ENCODE data around the gene ARL15. TPM values are rescaled to one million over a fixed set of nuclear protein-coding genes. Genes with fewer than 3 reads are reported as not detected.

The ARL15 gene
- total RNA-seq, 1 donor from 2014 or later: 30.8 TPM

DNA sequence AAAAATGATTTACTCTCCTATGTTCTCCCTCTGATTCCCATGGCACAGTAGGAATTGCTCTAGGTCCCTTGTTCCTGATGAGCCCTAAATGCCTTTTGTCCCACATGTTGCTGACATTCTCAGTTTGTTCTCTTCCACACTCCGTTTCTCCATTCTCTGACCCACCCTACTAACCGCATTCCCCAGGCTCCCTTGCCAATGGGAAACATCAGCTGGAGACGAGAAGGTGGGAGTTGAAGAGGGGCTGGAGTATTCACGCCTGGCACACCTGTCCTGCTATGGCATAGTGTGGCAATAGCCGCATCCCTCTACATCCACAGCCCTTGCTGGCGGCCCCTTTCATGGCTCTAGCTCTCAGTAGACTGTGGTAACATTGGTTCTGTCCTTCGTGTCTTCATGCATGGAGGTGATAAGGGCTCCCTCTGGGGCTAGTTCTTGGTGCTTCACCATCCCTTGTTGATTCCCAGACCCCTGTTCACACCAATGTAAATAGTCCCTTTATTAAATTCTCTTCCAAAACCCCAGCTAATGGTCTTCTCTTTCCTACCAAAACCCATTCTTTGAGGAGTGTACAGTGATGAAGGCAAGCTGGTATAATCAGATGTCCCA is 16.4 kb upstream of the ARL15 start:
- intact Hi-C loops (cut with DNase I): no loop called here
- TF ChIP-seq, protein P1, sequence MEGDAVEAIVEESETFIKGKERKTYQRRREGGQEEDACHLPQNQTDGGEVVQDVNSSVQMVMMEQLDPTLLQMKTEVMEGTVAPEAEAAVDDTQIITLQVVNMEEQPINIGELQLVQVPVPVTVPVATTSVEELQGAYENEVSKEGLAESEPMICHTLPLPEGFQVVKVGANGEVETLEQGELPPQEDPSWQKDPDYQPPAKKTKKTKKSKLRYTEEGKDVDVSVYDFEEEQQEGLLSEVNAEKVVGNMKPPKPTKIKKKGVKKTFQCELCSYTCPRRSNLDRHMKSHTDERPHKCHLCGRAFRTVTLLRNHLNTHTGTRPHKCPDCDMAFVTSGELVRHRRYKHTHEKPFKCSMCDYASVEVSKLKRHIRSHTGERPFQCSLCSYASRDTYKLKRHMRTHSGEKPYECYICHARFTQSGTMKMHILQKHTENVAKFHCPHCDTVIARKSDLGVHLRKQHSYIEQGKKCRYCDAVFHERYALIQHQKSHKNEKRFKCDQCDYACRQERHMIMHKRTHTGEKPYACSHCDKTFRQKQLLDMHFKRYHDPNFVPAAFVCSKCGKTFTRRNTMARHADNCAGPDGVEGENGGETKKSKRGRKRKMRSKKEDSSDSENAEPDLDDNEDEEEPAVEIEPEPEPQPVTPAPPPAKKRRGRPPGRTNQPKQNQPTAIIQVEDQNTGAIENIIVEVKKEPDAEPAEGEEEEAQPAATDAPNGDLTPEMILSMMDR (IDR thresholded peaks at IDR 0.05): no peak
- Histone ChIP-seq H3K4me3 (no peak overlapping the region), H3K27ac (no peak overlapping the region), H3K27me3 (ENCODE audit: low read depth) (no peaks in the 10 kb centered on the region), H3K36me3 (no peaks in the 10 kb centered on the region), H3K4me1 (no peaks in the 10 kb centered on the region), H3K9me3 (no peaks in the 10 kb centered on the region)
- ATAC-seq (no peak), DNase-seq (no peak)

DNA sequence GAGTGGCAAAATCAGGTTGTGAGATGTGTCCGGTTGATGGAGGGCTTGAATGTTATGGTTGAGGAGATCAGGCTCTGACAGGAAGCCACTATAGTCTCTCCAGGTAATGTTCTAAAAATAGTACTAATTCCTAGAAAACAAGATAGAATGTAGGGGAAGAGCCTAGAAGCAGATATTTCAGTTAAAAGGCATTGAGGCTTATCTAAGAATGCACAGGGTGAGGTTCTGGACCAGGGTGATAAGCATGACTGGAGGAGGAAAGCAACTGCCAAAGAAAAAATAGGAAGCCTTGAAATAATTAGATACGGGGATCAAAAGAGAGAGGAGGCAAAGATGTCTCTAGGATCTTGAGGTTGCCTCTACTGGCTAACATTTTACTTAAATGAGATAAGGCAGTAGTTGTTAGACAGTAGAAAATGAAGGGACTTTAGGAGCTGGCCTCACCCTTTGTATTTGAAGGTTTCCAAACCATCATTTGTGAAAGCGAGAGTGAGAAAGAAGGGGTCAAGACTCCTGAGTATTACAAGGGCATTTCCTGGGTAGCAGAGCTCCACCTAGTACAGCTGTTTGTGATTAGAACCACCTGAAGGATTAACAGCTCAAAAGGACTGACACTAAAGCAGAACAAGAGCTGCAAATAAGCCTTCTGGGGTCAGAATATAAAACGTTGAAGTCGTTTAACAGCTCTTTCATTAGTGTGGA is 15.4 kb upstream of the ARL15 start:
- Histone ChIP-seq H3K4me3 (no peak overlapping the region), H3K27me3 (ENCODE audit: low read depth) (no peaks in the 10 kb centered on the region), H3K9me3 (no peaks in the 10 kb centered on the region), H3K4me1 (no peaks in the 10 kb centered on the region), H3K36me3 (no peaks in the 10 kb centered on the region), H3K27ac (no peak overlapping the region)
- ATAC-seq: no peak
- intact Hi-C loops (cut with DNase I): no loop called here
- TF ChIP-seq, protein P1 (IDR thresholded peaks at IDR 0.05): no peak
- DNase-seq: no peak

- Histone ChIP-seq H3K27me3 (ENCODE audit: low read depth) (no peaks in the 10 kb centered on the region), H3K9me3 (no peaks in the 10 kb centered on the region), H3K4me3 (no peak overlapping the region), H3K27ac (no peak overlapping the region), H3K4me1 (no peaks in the 10 kb centered on the region), H3K36me3 (no peaks in the 10 kb centered on the region)
- intact Hi-C loops (cut with DNase I): no loop called here
- ATAC-seq (no peak), DNase-seq (no peak)
- TF ChIP-seq, protein P1 (IDR thresholded peaks at IDR 0.05): no peak
Measured at GRCh38 chr5:54325272-54325609, 14.9 kb upstream of the ARL15 start.

- Histone ChIP-seq H3K36me3 (no peaks in the 10 kb centered on the region), H3K9me3 (no peaks in the 10 kb centered on the region), H3K4me3 (no peak overlapping the region), H3K27me3 (ENCODE audit: low read depth) (no peaks in the 10 kb centered on the region), H3K27ac (no peak overlapping the region), H3K4me1 (no peaks in the 10 kb centered on the region)
- intact Hi-C loops (cut with DNase I): no loop called here
- ATAC-seq (no peak), DNase-seq (no peak)
- TF ChIP-seq, protein P1 (IDR thresholded peaks at IDR 0.05): no peak
Measured at GRCh38 chr5:54324651-54325271, 14.4 kb upstream of the ARL15 start.

GRCh38 chr5:54323495-54323894 is 13.1 kb upstream of the ARL15 start:
- DNase-seq: no peak
- H3K4me3 ChIP-seq: no peak overlapping the region
- no peak for ATAC-seq
- intact Hi-C loops (cut with DNase I): no loop called here
- no peaks in the 10 kb centered on the region for H3K27me3 ChIP-seq (ENCODE audit: low read depth)
- no peaks in the 10 kb centered on the region for H3K36me3 ChIP-seq
- H3K27ac ChIP-seq: no peak overlapping the region
- no peaks in the 10 kb centered on the region for H3K4me1 ChIP-seq
- TF ChIP-seq, protein P1 (IDR thresholded peaks at IDR 0.05): no peak
- H3K9me3 ChIP-seq: no peaks in the 10 kb centered on the region
